Measurements from ENCODE around the gene SMAD7.

Gene SMAD7

DNA sequence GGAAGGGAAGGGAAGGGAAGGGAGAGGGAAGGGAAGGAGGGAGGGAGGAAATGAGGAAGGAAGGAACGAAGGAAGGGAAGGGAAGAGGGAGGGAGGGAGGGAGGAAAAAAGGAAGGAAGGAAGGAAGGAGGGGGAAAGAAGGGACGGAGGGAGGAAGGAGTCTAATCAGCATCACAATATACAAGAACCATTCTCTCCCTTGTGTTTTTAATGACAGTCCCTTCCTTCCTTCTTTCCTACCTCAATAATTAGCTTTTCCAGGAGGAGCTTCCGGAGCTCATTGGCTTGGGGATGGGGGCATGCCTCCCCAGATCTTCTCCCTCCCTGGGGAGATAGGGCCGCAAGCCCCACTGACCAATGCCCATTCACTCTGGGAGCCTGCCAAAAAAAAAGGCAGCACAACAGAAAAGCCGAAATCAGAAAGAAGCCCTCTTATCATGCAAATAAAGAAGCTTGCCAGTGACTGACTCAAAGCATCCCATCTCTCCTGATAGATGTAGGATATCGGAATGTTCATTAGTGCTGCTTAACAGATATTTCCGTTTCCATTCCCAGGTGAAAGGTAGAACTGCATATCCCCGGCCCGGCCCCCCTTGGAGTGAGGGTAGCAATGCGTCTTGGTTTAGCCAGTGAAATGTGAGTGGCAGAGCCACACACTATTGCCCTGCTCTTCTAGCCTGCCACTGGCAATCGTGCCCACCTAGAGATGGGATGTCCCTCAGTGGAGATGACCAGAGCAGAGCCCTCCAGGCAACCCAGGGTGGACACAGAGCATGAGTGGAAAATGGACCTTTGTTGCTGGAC lies 17.8 kb upstream of the SMAD7 start:
- TF ChIP-seq, protein P1, sequence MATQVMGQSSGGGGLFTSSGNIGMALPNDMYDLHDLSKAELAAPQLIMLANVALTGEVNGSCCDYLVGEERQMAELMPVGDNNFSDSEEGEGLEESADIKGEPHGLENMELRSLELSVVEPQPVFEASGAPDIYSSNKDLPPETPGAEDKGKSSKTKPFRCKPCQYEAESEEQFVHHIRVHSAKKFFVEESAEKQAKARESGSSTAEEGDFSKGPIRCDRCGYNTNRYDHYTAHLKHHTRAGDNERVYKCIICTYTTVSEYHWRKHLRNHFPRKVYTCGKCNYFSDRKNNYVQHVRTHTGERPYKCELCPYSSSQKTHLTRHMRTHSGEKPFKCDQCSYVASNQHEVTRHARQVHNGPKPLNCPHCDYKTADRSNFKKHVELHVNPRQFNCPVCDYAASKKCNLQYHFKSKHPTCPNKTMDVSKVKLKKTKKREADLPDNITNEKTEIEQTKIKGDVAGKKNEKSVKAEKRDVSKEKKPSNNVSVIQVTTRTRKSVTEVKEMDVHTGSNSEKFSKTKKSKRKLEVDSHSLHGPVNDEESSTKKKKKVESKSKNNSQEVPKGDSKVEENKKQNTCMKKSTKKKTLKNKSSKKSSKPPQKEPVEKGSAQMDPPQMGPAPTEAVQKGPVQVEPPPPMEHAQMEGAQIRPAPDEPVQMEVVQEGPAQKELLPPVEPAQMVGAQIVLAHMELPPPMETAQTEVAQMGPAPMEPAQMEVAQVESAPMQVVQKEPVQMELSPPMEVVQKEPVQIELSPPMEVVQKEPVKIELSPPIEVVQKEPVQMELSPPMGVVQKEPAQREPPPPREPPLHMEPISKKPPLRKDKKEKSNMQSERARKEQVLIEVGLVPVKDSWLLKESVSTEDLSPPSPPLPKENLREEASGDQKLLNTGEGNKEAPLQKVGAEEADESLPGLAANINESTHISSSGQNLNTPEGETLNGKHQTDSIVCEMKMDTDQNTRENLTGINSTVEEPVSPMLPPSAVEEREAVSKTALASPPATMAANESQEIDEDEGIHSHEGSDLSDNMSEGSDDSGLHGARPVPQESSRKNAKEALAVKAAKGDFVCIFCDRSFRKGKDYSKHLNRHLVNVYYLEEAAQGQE (IDR thresholded peaks at IDR 0.05; ENCODE audit: insufficient read depth in 1 of 2, low read depth in 2 of 2, low read length in 2 of 2): peak in 1 of 2 experiments; percentile 40; a peak in 1 of 4 replicates
- TF ChIP-seq SIN3A (IDR thresholded peaks at IDR 0.05; ENCODE audit: borderline replicate concordance, insufficient read depth, low read length) (no peak), FOXP2 (optimal IDR thresholded peaks at IDR 0.05; ENCODE audit: borderline replicate concordance, extremely low read depth, extremely low read length, insufficient read depth) (no peak), TAF1 (IDR thresholded peaks at IDR 0.05; ENCODE audit: borderline replicate concordance, insufficient read depth, low read length) (no peak), POLR2AphosphoS5 (IDR thresholded peaks at IDR 0.05; ENCODE audit: low read depth, low read length) (no peak)

DNA sequence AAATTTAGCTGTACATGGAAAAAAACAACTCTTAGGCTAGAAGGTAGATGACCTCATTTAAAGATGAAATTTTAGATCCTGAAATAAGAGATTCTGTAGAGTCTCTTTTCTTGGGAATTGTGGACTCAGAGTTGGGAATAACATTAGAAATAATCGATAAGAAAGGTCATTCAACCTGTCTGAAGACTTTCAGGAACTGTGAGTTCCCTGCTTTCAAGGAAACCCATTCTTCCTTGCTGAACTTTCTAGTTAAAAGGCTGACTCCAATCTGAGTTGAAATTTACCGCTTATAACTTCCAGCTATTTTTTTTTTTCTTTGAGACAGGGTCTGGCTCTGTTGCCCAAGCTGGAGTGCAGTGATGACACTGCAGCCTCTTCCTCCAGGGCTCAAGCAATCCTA lies 16.8 kb upstream of the SMAD7 start:
- TF ChIP-seq POLR2AphosphoS5 (IDR thresholded peaks at IDR 0.05; ENCODE audit: low read depth, low read length): no peak
- TF ChIP-seq SIN3A (IDR thresholded peaks at IDR 0.05; ENCODE audit: borderline replicate concordance, insufficient read depth, low read length): no peak
- TF ChIP-seq, protein P1 (IDR thresholded peaks at IDR 0.05; ENCODE audit: insufficient read depth in 1 of 2, low read depth in 2 of 2, low read length in 2 of 2): no peak
- TF ChIP-seq FOXP2 (optimal IDR thresholded peaks at IDR 0.05; ENCODE audit: borderline replicate concordance, extremely low read depth, extremely low read length, insufficient read depth): no peak
- no peak for TF ChIP-seq TAF1 (IDR thresholded peaks at IDR 0.05; ENCODE audit: borderline replicate concordance, insufficient read depth, low read length)

DNA sequence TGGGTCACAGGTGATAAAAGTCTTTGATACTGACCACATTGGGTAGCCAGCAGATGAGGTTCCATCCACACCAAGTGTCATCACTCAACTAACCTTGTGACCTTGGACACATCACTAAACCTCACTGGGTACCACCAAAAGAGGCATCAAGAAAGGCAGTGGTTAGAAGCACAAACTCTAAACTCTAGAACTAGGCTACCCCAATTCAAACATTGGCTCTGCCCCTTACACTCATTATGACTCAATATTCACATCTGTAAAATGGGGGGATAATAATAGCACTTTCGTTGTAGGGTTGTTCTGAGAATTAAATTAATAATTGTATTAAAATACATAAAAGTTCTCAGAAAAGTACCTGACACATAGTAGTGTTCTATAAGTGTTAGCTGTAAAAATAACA lies 15.8 kb upstream of the SMAD7 start:
- TF ChIP-seq POLR2AphosphoS5 (IDR thresholded peaks at IDR 0.05; ENCODE audit: low read depth, low read length) (no peak), SIN3A (IDR thresholded peaks at IDR 0.05; ENCODE audit: borderline replicate concordance, insufficient read depth, low read length) (no peak), TAF1 (IDR thresholded peaks at IDR 0.05; ENCODE audit: borderline replicate concordance, insufficient read depth, low read length) (no peak)
- TF ChIP-seq, protein P1 (IDR thresholded peaks at IDR 0.05; ENCODE audit: insufficient read depth in 1 of 2, low read depth in 2 of 2, low read length in 2 of 2): no peak

DNA sequence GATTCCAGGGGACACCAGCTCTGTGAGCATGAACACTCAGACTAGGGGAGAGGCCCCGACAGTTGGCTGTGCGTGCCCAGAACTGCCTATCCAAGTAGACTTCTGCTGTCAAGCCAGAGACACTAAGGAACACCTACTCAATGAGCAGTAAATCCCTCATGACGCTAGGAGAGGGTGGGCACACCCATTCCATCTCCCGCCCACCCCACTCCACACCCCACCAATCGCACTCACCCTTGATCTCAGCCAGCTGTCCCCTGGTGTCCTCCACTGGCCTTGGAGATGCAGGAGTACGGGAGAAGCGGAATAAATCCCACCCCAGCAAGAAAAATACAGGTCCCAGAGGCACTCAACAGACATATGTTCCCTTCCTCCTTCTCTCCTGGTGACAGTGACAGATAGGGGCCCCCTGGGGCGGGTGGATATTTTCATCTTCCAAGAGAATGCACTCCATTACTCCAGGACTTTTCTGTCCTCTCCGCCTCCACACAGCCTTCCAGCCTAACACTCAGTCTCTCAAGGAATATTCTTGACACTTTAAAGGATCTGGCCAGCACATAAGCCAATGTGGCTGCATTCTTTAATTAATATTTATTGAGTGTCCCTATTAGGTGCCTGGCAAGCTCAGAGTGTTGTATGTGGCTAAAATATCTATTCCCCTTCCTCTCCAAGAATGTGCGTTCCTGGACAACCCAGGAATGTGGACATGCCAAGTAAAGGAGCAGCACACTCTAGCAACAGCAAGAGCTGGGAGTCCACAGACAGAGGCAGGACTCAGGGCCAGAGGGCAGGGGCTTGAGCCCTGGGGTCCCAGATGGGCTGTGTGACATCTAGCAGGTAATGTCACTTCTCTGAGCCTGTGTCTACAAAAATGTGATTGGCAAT lies 13.1 kb upstream of the SMAD7 start:
- TF ChIP-seq POLR2AphosphoS5 (IDR thresholded peaks at IDR 0.05; ENCODE audit: low read depth, low read length): no peak
- no peak for TF ChIP-seq SIN3A (IDR thresholded peaks at IDR 0.05; ENCODE audit: borderline replicate concordance, insufficient read depth, low read length)
- TF ChIP-seq FOXP2 (optimal IDR thresholded peaks at IDR 0.05; ENCODE audit: borderline replicate concordance, extremely low read depth, extremely low read length, insufficient read depth): no peak
- no peak for TF ChIP-seq TAF1 (IDR thresholded peaks at IDR 0.05; ENCODE audit: borderline replicate concordance, insufficient read depth, low read length)
- TF ChIP-seq, protein P1 (IDR thresholded peaks at IDR 0.05; ENCODE audit: insufficient read depth in 1 of 2, low read depth in 2 of 2, low read length in 2 of 2): no peak
